Measurements from ENCODE around the gene ALOX15.

Gene ALOX15

DNA sequence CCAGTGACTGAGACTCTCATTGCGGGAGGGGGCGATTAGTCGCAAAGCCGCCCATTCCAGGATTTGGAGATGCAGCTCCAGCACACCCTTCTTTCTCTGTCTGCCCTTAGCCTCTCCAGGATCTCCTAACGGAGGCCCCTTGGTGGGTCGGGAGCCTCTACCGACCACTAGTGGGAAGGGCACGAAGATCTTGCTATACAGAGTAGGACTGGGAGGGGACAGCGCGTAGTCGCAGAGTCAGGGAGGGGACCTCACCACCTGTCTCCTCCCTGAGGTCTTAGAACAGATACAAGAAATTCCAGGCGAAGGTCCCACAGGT, 57.7 kb downstream of the ALOX15 start:
- TF ChIP-seq, protein P1, sequence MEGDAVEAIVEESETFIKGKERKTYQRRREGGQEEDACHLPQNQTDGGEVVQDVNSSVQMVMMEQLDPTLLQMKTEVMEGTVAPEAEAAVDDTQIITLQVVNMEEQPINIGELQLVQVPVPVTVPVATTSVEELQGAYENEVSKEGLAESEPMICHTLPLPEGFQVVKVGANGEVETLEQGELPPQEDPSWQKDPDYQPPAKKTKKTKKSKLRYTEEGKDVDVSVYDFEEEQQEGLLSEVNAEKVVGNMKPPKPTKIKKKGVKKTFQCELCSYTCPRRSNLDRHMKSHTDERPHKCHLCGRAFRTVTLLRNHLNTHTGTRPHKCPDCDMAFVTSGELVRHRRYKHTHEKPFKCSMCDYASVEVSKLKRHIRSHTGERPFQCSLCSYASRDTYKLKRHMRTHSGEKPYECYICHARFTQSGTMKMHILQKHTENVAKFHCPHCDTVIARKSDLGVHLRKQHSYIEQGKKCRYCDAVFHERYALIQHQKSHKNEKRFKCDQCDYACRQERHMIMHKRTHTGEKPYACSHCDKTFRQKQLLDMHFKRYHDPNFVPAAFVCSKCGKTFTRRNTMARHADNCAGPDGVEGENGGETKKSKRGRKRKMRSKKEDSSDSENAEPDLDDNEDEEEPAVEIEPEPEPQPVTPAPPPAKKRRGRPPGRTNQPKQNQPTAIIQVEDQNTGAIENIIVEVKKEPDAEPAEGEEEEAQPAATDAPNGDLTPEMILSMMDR (IDR thresholded peaks at IDR 0.05; ENCODE audit: extremely low read depth, missing control alignments): no peak
- no peak for DNase-seq (ENCODE audit: low spot score)

- TF ChIP-seq, protein P1 (IDR thresholded peaks at IDR 0.05; ENCODE audit: extremely low read depth, missing control alignments): no peak
- no peak for DNase-seq (ENCODE audit: low spot score)
Measured at GRCh38 chr17:4583206-4583605, 58.3 kb downstream of the ALOX15 start.

- no peak for DNase-seq (ENCODE audit: low spot score)
- TF ChIP-seq, protein P1 (IDR thresholded peaks at IDR 0.05; ENCODE audit: extremely low read depth, missing control alignments): no peak
Measured at GRCh38 chr17:4582691-4583090, 58.8 kb downstream of the ALOX15 start.

GRCh38 chr17:4582101-4582501, 59.4 kb downstream of the ALOX15 start:
- TF ChIP-seq, protein P1 (IDR thresholded peaks at IDR 0.05; ENCODE audit: extremely low read depth, missing control alignments): no peak
- no peak for DNase-seq (ENCODE audit: low spot score)

Data from GM20000 (cell line).